GM18519 (cell line): ENCODE results near the gene PHPT1.
"Not testable (repeated sequence)": the region's sequence is repeated elsewhere in the genome, so short reads cannot be mapped to it uniquely, and the experiment has no call there.

Experiments used
- ATAC-seq: cut with Tn5 transposase; IDR thresholded peaks from one replicate; pipeline ENCODE4 v1.9.1; 2021; ENCODE audit warnings: mild to moderate bottlenecking, moderate library complexity; ENCODE audit not compliant: unreplicated experiment, low FRiP score

The PHPT1 gene

DNA sequence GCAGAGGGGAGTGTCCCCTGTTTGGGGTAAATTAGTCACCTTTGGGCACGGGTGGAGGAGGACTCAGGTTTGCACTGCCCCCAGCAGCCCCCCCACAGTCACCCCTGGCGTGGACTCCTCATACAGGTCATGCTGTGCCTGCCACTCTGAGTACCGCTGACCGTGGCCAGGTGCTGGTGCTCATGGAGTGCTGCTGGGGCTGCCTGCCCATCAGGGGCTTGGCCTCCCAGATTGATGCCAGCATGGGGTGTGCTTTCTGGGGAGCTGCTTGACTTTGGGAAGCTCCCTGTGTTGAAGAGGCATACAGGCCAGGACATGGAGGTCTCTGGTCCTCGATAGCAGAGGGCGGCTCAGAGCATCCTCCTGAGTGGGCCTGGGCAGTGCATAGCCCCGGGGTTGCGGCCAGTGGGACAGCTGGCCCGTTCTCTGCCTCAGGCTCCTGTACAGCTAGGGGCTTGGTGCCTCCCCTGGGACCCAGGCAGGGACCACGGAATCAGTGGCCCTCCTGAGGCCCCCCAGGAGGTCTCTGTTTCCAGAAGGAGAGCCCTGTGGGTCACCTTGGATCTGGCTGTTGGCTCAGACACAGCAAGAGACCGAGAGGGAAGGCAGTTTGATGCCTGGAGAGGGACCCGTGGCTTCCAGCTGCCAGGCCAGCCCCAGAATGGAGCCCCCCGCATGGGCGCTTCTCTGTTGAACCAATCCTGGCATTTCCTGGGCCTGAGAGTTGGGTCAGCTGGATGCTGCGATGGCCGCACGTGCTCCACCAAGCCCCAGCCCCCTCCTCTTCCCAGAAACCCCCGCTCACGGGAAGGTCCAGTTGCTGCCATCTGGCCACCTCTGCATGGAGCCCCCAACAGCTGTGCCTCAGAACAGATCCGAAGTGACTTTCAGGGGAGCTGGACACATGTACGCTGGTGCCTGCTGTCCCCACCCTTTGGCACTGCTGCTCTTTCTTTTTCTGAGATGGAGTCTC is 13.0 kb upstream of the PHPT1 start:
- ATAC-seq, result no peak

DNA sequence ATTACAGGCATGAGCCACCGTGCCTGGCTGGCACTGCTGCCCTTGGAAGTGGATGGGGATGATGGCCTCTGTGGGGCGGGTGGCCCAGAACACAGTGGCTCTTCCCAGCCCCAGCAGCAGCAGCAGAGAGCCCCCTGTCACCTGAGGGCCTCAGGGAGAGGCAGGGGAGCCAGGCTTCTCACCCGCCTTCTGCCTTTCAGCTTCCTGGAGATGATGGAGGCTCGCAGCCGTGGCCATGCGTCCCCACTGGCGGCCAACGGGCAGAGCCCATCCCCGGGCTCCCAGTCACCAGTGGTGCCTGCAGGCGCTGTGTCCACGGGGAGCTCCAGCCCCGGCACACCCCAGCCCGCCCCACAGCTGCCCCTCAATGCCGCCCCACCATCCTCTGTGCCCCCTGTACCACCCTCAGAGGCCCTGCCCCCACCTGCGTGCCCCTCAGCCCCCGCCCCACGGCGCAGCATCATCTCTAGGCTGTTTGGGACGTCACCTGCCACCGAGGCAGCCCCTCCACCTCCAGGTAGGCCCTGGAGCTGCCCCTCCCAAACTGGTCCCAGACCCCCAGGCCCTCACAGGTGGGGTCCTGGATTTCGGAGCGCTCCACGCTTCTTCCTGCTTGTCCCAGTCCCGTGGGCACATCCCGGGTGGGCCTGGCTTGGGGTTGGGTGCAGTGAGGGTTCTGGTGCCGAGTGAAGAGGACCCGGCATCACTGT is 11.9 kb upstream of the PHPT1 start:
- no peak for ATAC-seq

DNA sequence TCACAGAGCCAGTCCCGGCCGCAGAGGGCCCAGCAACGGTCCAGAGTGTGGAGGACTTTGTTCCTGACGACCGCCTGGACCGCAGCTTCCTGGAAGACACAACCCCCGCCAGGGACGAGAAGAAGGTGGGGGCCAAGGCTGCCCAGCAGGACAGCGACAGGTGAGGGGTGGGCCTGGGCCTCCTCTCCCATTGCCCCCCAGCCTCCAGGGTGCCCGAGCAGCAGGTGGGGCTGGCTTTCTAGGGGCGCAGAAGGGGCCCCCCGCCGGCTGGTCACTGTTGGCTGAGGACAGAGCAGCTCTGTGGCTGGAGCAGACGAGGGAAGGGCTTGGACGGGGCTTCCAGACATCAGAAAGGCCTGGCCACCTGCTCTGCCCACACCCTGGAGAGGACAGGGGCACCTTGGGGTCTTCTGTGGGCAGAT is 11.3 kb upstream of the PHPT1 start:
- ATAC-seq, result not testable (repeated sequence)

DNA sequence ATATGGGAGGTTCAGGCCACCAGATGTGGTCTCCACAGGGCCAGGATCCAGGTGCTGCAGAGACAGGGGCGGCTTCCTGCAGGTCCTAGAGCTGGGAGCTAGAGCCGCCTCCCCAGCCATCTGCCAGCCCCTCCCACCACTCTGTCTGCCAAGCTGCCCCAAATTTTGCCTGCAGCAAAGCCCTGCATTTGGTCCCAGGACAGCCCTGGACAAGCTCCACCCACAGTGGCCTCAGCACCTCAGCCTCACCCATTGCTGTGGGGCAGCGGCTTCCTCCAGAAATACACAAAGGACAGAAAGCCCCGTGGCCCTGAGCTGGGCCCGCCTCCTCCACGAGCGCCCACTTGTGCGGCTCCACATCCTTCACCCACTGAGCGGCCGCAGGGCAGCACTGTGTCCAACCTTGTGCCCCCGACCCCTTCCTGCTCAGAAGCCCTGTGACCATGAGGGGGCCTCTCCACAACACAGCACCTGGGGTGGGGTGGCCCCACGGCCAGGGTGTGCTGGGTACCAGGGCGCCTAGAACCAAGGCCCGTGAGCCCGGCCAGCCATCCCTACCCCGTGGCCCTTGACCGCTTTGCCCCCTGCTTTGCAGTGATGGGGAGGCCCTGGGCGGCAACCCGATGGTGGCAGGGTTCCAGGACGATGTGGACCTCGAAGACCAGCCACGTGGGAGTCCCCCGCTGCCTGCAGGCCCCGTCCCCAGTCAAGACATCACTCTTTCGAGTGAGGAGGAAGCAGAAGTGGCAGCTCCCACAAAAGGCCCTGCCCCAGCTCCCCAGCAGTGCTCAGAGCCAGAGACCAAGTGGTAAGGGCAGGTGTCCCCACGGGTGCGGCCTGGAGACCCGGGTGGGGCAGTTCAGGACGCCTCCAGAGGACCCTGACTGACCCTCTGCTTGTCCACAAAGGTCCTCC is 10.6 kb upstream of the PHPT1 start:
- no peak for ATAC-seq

DNA sequence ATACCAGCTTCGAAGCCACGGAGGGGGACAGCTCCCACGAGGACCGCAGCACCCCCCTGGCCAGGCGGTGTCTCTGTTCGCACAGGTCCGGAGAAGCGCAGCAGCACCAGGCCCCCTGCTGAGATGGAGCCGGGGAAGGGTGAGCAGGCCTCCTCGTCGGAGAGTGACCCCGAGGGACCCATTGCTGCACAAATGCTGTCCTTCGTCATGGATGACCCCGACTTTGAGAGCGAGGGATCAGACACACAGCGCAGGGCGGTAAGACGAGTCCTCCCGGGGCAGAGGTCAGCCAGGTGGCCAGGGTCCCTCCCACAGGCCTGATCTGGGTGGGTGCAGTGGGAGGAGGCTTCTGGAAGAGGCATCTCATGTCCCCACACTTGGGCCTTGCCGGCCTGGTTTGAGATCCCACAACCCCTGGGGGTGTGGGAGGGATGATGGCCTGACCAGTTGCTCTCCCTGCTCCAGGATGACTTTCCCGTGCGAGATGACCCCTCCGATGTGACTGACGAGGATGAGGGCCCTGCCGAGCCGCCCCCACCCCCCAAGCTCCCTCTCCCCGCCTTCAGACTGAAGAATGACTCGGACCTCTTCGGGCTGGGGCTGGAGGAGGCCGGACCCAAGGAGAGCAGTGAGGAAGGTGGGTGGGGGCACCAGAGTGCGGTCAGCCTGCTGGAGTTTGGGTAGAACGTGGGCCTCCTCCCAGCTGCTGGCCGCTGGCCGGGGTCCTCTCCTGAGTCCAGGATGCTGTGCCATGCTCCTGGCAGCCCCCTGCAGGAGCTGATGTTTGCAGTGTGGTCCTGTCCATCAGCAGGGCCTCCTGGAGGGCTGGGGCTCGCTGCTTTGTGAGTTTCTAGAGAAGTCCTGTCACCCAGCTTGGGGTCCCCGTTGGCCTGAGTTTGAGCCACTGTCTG is 9.7 kb upstream of the PHPT1 start:
- ATAC-seq, result no peak

DNA sequence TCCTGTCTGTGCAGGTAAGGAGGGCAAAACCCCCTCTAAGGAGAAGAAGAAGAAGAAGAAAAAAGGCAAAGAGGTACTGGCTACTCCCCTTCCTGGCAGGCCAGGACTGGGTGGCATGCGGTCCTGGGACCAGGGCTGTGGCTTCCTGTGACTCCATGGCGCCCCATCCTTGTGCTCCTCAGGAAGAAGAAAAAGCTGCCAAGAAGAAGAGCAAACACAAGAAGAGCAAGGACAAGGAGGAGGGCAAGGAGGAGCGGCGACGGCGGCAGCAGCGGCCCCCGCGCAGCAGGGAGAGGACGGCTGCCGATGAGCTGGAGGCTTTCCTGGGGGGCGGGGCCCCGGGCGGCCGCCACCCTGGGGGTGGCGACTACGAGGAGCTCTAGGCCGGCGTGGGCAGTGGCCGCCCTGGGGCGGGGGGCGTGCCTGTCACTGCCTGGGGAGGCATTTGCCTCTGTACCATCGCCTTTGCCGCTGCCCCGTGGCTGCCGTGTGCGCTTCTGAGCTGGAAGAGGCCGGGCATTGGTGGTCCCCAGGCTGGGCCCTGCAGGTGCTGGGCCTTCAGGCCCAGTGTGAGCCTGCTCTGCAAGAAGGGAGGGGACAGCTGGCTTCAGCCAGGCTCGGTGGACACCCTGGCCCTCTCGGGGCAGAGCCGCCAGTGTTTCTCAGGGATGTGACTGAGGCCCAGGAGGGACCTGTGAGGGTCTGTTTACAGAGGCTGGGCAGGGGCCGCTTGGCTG is 8.9 kb upstream of the PHPT1 start:
- ATAC-seq, result no peak

DNA sequence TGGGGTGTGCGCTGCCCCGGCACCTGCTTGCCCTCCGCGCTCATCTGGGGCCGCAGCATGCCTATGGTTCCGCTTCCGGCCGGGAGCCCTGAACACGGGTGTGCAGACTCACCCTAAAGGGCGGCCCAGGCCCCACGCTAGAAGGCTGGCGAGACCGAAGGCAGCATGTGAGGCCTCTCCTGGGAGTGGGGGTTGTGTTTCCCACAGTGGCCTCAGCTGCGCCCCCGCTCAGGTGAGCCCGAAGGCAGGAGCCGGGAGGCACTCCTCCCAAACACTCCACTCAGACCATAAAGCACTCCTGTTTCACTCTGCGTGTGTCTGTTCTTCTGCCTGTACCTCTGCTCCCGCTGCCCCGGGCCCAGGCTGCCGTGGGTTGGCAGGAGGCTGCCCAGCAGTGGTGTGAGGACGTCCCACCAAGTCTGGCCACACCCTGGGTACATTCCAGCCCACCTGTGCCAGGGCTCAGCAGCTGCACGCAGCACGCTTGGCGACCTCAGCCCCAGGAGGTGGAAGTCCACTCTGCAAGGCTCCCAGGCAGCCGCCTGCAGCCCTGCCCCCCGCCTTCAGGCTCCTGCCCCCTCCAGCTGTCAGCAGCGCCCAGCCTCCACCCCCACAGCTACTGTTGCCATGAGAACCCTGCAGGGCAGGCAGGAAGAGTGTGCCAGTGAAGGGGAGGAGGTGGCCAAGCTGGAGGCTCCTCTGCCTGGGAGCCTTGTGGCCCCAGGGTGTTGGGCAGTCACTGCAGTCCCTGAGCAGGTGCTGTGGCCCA is 8.1 kb upstream of the PHPT1 start:
- no peak for ATAC-seq

DNA sequence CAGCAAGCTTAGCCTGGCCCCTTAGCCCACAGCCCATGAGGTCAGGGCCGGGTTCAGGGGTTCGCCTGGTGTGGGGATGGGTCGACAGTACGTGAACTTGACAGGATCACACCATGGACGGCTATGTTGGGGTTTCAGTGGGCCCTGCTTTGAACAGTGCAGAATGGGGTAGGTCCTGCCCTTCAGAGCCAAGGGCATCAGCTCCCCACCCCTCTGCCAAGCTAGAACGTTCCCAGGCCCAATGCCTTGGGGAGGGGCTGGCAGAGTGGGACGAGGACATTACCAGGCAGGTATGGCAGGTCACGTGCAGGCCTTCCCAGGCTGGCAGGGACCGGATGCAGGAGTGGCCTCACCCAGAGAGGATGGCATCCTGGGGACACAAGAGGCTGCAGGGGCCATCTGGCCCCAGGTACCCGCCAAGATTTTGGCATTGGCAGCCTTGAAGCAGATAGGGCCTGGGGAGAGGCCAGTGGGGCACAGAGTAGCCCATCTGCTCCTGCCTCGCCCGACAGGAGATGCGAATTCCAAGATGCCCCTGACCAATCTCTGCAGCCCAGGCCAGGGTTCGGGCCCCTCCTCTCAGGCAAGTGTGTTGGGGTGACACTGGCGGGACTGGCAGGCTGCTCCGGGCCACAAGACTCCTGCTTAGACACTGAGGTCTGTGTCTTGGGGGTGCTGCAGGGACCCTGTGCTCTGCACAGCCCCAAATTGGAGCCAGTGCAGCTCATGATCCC is 7.4 kb upstream of the PHPT1 start:
- ATAC-seq, result not testable (repeated sequence)

DNA sequence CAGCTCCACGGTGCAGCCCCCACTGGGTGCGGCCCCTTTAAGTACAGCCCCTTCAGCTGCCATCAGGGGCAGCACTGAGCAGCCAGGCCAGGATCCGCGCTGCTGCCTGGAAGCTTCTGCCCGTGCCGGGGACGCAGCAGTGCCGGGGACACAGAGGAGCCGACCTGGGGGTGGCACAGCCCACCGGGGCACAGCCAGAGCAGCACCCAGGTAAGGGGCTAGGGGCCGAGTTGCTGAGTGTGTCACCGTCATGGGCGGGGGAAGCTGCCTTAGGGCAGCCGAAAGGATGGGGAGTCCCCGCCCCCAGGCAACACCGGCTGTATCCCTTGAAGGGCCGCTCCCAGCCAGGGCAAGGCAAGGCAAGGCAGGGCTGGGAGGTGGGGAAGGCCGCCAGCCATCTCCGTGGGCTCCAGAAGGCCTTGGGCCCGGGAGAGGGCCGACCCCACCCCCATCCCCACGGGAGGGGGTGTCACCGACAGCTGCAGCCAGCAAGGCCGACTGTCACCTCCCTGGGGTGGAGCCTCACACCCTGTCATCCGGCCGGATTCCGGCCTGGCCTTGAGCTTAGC is 6.7 kb upstream of the PHPT1 start, which contains the start of gene AJM1:
TSS of gene AJM1 (plus strand) at position 99 of the 569 bp plus-strand sequence. CDS start 1,937 bp downstream, outside the sequence.
- ATAC-seq, result not testable (repeated sequence)

DNA sequence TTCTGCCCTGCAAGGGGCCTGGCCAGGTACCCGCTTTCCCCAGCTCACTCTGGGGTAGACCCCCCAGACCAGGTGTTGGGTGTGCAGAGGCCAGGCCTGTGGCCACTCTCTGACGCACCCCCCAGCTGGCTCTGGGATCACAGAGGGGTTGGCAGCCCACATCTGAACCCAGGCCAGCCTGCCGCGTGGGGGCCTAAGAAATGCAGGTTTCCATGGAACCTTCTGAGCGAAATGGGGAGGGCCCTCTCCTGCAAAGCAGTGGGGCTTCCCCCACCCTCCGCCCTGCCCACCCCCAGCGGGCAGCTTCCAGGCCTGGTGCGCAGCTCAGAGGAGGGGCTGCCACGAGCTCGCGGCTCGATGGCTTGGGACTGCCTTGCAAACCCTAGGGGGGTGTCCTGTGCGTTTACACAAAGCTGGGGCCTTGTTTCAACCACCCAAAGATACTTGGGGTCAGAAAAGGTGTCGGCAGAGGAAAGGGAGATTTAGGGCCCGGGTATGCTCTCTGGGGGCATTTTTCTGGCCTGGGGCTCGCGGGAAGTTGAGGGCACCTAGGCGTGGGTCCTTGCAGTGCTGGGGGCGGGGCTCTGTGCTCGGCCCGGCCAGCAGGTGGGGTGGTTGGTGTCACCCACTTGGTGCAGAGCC is 5.9 kb upstream of the PHPT1 start:
- not testable (repeated sequence) for ATAC-seq

DNA sequence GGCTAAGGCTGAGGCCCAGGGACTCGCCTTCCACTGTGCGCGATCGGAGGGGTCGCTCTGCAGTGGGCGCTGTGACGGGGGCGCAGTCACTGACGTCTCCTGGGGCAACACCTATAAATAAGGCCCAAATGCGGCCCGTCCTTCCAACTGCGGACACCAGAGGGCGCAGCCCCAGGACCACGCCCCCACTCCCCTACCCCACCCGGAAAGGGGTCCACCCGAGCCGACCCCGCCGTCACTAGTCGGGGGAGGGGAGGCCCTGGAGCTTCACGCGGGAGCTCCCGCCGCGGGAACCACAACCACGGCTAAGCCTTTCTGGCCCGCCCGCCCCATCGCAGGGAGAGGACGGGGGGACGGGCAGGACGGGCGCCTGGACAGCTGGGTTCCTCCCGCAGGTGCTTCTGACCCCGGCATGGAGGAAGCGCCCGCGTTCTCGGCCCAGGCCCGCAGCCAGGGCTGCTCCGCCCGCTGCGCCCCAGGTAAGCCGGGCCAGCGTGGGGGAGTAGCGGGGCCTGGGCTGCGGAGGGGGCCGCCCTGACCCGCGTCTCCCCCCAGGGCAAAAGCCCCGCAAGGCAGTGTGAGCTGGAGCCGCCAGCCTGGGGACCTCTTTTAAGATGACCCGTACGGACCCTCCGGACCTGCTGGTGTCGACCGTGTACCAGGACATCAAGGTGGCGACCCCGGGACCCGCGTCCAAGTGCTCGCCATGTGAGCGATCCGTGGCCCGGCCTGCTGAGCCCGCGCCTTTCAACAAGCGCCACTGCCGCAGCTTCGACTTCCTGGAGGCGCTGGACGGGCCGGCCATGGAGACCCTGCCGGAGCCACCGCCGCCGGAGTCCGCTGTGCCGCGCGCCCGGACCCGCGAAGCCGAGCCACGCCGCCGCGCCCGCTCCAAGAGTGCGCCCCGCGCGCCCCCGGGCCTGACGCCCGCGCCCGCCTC is 5.1 kb upstream of the PHPT1 start:
- not testable (repeated sequence) for ATAC-seq

DNA sequence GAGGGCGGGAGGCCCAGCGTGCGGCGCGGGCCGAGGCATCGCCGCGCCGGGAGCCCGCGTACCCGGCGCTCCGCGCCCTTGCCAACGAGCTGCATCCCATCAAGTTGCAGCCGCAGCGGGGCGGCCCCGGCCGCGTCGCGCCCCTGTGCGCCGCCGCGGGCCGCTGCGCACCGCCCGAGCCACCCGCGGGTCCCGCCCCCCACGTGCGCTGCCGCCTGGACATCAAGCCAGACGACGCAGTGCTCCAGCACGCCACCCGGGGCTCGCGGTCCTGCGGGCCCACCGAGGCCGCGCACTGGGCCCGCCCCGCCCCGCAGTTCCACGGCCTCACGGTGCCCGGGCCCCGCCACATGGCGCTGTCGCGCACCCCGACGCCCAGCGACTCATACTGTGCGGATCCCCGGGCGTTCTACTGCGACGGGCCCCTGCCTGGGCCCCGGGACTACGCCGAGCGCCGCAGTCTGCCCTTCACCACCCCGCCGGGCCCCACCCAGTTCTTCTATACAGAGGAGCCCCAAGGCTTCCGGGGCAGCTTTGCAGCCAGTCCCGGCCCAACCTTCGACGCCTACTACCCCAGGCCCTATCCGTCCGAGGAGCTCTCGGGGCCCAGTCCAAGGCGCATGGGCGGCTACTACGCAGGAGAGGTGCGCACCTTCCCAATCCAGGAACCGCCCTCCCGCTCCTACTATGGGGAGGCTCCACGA is 4.3 kb upstream of the PHPT1 start:
- ATAC-seq, result no peak

DNA sequence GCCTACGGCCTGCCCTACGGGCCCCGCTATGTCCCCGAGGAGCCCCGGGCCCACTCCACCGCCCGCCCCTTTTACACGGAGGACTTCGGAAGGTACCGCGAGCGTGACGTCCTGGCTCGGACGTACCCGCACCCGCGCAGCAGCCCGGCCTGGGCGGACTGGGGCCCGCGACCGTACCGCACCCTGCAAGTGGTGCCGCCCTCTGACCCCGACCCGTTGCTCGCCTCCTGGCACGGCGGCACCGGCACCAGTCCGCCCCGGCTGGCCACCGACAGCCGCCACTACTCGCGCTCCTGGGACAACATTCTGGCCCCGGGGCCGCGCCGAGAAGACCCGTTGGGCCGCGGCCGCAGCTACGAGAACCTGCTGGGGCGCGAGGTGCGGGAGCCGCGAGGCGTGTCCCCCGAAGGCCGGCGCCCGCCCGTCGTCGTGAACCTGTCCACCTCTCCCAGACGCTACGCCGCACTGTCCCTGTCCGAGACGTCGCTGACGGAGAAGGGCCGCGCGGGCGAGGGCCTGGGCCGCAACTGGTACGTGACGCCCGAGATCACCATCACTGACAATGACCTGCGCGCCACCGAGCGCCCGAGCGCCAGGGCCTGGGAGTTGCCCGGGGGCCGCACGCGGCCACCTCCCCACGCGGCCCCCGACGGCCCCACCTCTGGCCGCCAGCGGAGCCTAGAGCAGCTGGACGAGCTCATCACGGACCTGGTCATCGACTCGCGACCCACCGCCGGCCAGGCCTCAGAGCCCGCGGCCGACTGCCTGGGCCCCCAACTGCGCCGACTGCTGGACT is 3.5 kb upstream of the PHPT1 start:
- ATAC-seq, result no peak
